BJ (cell line): ENCODE results near the gene CIRBP. TPM values are rescaled to one million over a fixed set of nuclear protein-coding genes. Genes with fewer than 3 reads are reported as not detected.

Experiments used
- CTCF ChIA-PET: fragments of 350-600 bp; formaldehyde crosslinking; extraction: SDS; loops from one replicate; lab custom pipeline; 2021; ENCODE audit warnings: antibody characterized with exemption, inconsistent platforms; lab: Yijun Ruan, JAX
- POLR2A ChIA-PET: fragments of 300-600 bp; sonication (Branson Sonifier 250); formaldehyde crosslinking; extraction: SDS; loops from one replicate; lab custom pipeline; 2021; ENCODE audit warnings: antibody characterized with exemption; lab: Charles Lee
- DNase-seq: peaks from one replicate; pipeline ENCODE4 v3.0.0-alpha.2; 2011; ENCODE audit warnings: low read depth
- H3K27me3 ChIP-seq: 2 replicates; pipeline ENCODE4 v1.6.0; 2011; ENCODE audit warnings: low read length; ENCODE audit not compliant: control insufficient read depth, insufficient read depth
- H3K36me3 ChIP-seq: 2 replicates; pipeline ENCODE4 v1.5.1; 2011; ENCODE audit warnings: low read length; ENCODE audit not compliant: control insufficient read depth, insufficient read depth
- H3K4me3 ChIP-seq: 2 replicates; pipeline ENCODE4 v1.5.1; 2011; ENCODE audit warnings: low read depth, mild to moderate bottlenecking, control low read depth, low read length
- CTCF ChIP-seq: IDR thresholded peaks from 2 replicates; pipeline ENCODE4 v1.5.1; 2011; ENCODE audit warnings: low read depth, mild to moderate bottlenecking, control low read depth, inconsistent platforms, low read length, moderate library complexity; ENCODE audit not compliant: insufficient read depth
- polyA plus RNA-seq: library from polyadenylated mRNA; depleted of rRNA; stranded (reverse); fragments of >200 nt; gene quantifications from 2 replicates; pipeline ENCODE4 v1.2.3, GENCODE V29; 2011

CIRBP gene
- polyA plus RNA-seq, 1 experiment, result 342 TPM

- POLR2A ChIA-PET, result interaction anchor here (1.0 kb wide), 1 partner anchor 8 kb away, joined by 6 read pairs; the partner anchor contains the start of gene CIRBP
- Histone ChIP-seq H3K36me3 (peaks cover 22% of the 10 kb centered on the region), H3K27me3 (no peaks in the 10 kb centered on the region), H3K4me3 (peak overlapping the region; percentile 64)
- DNase-seq, result no peak
- TF ChIP-seq CTCF, result no peak
- CTCF ChIA-PET, result interaction anchor here (1.7 to 12.8 kb wide), 2 partner anchors 8 to 17 kb away, joined by 11 to 437 read pairs; partner anchors contain the start of gene ATP5F1D
These were observed 8.2 kb upstream of the CIRBP start for GRCh38 chr19:1260749-1261537.

- TF ChIP-seq CTCF, result no peak
- CTCF ChIA-PET, result interaction anchor here (1.7 to 12.8 kb wide), 2 partner anchors 8 to 18 kb away, joined by 11 to 437 read pairs; partner anchors contain the start of gene ATP5F1D
- DNase-seq, result no peak
- POLR2A ChIA-PET, result no interaction called here
- Histone ChIP-seq H3K4me3 (peak overlapping the region; percentile 64), H3K27me3 (no peaks in the 10 kb centered on the region), H3K36me3 (peaks cover 20% of the 10 kb centered on the region)
These were observed 7.7 kb upstream of the CIRBP start for GRCh38 chr19:1261538-1261797.

- no peak for DNase-seq
- H3K4me3 ChIP-seq, result peak overlapping the region; percentile 64
- no peaks in the 10 kb centered on the region for H3K27me3 ChIP-seq
- peaks cover 14% of the 10 kb centered on the region for H3K36me3 ChIP-seq
- ChIA-PET POLR2A (no interaction called here), CTCF (interaction anchor here (1.7 to 12.8 kb wide), 2 partner anchors 9 to 18 kb away, joined by 11 to 437 read pairs; partner anchors contain the start of gene ATP5F1D)
- 0 out of 2 replicates have a peak, but pooled peaks have one; percentile 4 for TF ChIP-seq CTCF
These were observed 7.1 kb upstream of the CIRBP start for GRCh38 chr19:1261798-1262622.

GRCh38 chr19:1262623-1263123 is 6.5 kb upstream of the CIRBP start:
- Histone ChIP-seq H3K27me3 (no peaks in the 10 kb centered on the region), H3K36me3 (peaks cover 9% of the 10 kb centered on the region), H3K4me3 (peak overlapping the region; percentile 17)
- CTCF ChIA-PET, result interaction anchor here (1.0 to 12.8 kb wide), 3 partner anchors 10 to 19 kb away, joined by 3 to 437 read pairs (median 11); partner anchors contain the start of gene ATP5F1D
- DNase-seq, result no peak
- no peak for TF ChIP-seq CTCF
- POLR2A ChIA-PET, result no interaction called here
